GM18951 (cell line): ENCODE measurements around the gene TMTC1.

Source experiments
- POLR2A ChIP-seq: IDR thresholded peaks from 4 replicates; pipeline ENCODE4 v1.6.1; 2011; ENCODE audit warnings: mild to moderate bottlenecking; ENCODE audit not compliant: insufficient read length, insufficient read depth; ENCODE audit errors: extremely low read depth
- in situ Hi-C: fragments of 300-500 bp; cut with MboI; formaldehyde crosslinking; loops from one replicate; pipeline ENCODE4 v1.12.0; 2022; ENCODE audit warnings: low sequenced_read_pairs, mixed read lengths, inconsistent platforms; ENCODE audit not compliant: unreplicated experiment

TMTC1 gene

DNA sequence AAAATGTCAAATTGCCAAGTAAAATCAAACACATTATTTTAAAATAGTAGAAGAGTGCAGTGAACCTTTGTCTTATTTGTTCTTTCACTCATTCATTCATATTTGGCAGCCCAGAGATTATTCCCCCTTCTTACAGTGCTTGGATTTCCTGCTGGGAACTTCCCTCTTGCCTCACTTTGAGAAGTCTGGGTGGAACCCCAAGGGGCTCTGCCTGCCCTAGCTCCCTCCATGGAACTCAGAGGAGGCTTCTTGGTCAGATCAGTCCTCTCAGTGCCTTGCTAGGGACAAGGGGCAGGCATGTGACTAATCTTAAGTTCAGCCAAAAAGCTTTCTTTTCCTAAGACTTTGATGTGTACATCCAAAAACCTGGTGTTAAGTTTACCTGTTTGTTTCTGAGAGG lies 201.6 kb downstream of the TMTC1 start:
- in situ Hi-C loops, result no loop called here
- no peak for TF ChIP-seq POLR2A

DNA sequence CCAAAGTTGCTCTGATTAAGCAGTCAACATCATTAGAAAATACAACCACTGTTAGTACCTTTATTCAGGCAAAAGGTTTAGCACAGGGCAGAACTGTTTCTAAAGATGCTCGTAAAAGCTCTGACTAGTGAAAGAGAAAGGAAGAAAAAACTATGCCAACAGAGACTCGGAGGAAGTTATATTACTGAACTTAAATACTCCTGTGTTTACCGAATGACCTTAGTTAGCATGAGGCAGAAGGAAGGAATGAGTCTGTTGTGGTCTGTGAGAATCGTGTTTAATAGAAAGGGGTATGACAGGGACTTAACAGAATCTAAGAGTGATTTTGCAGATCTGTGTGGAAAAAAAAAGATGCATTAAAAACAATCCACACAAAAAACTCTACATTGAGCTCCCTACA lies 202.1 kb downstream of the TMTC1 start:
- TF ChIP-seq POLR2A, result no peak

DNA sequence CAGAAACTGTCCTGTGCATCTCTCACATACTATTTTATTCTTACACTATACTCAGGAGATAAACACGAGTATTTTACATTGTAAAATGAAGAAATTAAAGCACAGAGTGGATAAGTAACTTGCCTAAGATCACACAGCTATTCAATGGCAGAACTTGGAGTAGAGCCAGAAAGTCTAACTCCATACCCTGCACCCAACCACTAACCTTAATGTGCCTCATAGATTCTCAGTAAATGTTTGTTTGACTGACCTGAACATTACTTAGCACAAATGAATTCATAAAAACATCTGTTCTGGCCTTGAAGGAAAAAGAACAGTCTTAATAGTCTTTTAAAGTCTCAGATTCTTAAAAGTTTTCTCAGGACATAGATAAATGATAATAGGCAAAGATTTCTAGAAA lies 202.8 kb downstream of the TMTC1 start:
- TF ChIP-seq POLR2A, result no peak
- in situ Hi-C loops, result no loop called here

More for the DNA sequence above, 202.1 kb downstream of the TMTC1 start:
- in situ Hi-C loops, result no loop called here

DNA sequence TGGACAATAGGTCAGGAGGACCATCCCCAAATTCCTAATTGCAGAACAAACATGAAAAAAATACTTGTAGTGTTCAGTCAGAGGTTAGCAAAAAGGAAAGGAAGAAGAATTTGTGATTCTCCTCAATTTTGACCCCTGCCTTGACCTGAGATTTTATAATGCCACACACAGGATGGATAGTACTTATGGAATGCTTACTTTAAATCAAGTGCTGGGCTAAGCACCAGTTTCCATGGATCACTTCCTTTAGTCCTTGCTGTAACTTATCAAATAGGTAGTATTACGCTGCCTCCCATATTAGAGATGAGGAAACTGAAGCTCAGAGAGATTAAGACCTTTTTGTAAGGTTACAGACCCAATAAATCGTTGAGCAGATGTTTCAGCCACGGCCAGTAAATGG lies 205.0 kb downstream of the TMTC1 start:
- TF ChIP-seq POLR2A, result no peak
- in situ Hi-C loops, result no loop called here

DNA sequence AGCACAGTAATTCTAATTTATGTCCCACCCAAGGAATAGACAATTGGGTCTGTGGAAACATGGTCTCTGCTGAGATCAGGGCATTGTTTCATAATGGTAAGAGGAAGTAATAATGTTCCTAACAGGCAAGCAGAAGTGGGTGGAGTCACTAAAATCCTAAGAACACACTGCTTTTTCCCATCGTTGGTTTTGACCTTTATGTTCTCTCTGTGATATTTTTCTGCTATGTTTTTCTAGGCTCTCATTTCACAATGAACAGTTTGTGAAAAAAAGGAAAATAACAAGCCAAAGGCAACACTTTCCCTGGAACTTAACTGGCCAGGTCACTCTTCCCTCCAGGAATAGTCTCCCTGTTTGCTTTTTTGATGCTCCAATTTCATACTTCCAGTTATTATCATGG lies 205.7 kb downstream of the TMTC1 start:
- in situ Hi-C loops, result no loop called here
- TF ChIP-seq POLR2A, result no peak

DNA sequence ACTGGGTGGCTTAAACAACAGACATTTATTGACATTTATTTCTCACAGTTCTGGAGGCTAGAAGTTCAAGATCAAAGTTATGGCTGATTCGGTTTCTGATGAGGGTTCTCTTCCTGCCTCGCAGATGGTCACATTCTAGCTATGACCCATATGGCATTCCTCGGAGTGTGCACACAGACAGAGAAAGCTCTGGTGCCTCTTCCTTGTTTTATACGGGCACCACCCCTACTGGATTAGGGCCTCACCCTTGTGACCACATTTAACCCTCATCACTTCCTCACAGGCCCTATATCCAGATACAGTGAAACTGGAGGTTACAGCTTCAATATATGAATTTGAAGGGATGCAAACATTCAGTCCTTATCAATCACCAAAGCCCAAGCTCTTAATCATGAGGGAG lies 209.2 kb downstream of the TMTC1 start:
- TF ChIP-seq POLR2A, result no peak
- in situ Hi-C loops, result loop anchor here (25.0 kb wide), 1 partner anchor 1238 kb away; no protein-coding TSS in a partner anchor

DNA sequence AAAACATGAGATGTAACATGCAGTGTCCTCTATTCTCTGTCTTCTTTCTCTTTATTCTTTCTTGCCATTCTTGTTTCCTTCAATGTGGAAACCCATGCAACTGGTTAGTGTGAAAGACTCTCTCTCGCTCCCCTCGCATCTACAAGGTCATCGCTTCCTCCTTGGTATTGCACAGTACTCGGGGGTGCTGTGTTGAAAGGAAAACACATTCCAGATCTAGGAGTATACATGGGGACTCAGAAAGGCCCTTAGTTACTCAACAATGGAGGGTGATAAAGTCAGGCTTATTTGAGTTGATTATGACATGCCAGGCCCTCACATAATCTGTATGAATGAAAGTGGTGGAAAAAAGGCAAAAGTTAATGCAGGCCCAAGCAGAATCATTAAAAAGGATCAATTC lies 210.8 kb downstream of the TMTC1 start:
- no peak for TF ChIP-seq POLR2A
- in situ Hi-C loops, result loop anchor here (25.0 kb wide), 1 partner anchor 1239 kb away; no protein-coding TSS in a partner anchor

DNA sequence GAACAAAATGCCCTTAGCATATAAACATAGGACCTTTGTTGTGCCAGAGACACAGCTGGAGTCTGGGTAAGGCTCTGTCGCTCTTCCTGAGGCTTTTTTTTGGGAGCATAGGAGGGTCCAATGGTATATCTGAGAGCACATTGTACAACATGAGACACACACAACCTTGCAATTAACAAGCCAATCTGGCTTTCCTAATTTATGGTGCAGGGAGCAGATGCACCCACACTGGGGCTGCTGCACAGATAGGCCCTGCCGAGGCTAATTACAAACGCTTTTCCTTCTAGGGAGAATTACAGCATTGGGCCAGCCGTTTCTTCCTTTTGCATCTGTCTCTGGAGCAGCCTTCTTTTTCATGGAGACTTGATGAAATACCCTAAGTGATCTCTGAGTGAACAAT lies 211.3 kb downstream of the TMTC1 start:
- TF ChIP-seq POLR2A, result no peak

DNA sequence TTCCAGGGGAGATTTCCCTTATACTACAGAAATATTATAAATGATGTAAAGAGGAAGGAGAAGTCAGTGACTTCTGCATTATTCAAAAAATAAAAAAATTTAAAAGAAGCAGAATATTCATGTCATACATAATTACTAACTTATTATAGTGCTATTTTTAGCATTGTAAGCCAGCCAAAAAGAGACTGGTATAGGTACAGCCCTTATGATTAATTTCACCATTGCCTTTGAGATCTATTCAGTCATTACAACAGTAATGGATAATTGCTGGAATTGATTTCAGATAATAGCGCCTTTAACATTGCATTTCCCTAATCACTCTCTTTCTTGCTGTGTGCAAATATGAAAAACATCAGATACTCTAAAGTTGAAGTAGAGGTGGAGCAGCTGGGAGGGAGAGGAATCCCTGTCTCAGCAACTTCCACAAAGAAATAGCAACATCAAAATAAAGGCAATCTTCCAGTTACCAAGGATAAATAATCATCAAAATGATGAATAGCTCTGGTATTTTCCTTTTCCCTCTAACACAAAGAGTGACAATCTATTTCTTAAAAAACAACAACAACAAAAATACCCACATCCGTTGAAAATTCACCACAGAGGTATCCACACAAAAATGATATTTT lies 214.5 kb downstream of the TMTC1 start:
- no peak for TF ChIP-seq POLR2A
- in situ Hi-C loops, result loop anchor here (25.0 kb wide), 1 partner anchor 1243 kb away; no protein-coding TSS in a partner anchor

More for the DNA sequence above, 211.3 kb downstream of the TMTC1 start:
- in situ Hi-C loops, result loop anchor here (25.0 kb wide), 1 partner anchor 1240 kb away; no protein-coding TSS in a partner anchor

DNA sequence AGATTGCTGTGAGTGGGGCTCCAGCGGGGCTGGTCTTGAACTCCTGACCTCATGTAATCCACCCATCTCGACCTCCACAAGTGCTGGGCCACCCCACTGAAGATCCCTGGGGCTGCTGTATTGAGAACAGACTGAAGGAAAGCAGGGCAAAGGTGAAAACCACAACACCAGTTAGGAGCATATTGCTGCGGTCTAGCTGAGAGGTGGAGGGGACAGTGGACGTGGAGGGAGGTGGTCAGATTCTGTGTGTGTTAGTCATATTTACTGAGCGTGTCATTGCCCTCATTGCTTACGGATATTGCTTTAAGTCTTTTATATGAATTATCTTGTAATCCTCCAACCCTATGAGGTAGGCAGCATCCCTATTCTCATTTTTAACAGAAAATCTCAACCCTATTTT lies 217.3 kb downstream of the TMTC1 start:
- TF ChIP-seq POLR2A, result no peak
- in situ Hi-C loops, result loop anchor here (25.0 kb wide), 1 partner anchor 1246 kb away; no protein-coding TSS in a partner anchor

DNA sequence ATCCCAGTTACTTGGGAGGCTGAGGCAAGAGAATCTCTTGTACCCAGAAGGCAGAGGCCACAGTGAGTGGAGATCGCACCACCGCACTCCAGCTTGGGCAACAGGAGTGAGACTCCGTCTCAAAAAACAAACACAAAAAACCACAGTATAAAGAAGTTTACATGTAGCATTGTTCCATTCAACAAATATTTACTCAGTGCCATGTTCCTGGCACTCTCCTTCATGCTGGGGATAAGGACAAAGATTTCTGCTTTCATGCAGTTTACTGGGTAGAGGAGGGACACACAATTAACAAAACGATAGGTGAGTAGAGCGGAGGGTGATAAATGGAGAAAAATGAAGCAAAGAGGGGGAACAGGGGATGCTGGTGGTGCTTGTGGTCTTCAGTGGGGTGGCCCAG lies 218.0 kb downstream of the TMTC1 start:
- no peak for TF ChIP-seq POLR2A
- in situ Hi-C loops, result loop anchor here (25.0 kb wide), 1 partner anchor 1247 kb away; no protein-coding TSS in a partner anchor

DNA sequence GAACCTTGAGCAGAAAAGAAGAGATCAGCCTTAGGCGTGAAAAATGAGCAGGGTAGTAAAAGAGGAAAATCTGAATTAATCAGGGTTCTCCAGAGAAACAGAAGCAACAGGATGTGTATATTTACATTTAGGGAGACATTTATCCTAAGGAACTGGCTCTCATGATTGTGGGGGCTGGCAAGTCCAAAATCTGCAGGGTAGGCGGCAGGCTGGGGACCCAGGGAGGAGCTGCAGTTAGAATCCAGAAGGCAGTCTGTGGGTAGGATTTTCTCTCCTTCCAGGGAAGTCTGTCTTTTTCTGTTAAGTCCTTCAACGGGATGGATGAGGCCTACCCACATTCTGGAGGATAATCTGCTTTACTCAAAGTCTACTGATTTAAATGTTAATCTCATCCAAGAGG lies 218.8 kb downstream of the TMTC1 start:
- no peak for TF ChIP-seq POLR2A
- in situ Hi-C loops, result loop anchor here (25.0 kb wide), 1 partner anchor 1247 kb away; no protein-coding TSS in a partner anchor

DNA sequence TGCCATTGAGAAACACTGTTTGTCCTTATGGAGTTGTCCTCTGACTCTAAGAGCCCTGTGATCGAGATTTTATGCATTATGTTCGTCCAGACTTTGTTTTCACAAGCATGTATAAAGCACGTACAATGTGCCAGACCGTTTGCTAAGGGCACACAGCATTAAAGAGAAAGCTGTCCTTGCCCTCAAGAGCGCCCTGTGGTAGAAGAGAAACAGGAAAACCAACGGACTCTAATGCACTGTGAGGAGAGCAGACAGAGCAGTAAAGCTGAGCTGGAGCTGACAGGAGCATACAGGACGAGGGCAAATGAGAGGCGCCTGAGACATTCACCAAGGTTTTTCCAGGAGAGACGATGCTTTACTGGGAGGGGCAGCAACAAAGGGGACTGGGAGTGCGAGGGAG lies 220.1 kb downstream of the TMTC1 start:
- no peak for TF ChIP-seq POLR2A

DNA sequence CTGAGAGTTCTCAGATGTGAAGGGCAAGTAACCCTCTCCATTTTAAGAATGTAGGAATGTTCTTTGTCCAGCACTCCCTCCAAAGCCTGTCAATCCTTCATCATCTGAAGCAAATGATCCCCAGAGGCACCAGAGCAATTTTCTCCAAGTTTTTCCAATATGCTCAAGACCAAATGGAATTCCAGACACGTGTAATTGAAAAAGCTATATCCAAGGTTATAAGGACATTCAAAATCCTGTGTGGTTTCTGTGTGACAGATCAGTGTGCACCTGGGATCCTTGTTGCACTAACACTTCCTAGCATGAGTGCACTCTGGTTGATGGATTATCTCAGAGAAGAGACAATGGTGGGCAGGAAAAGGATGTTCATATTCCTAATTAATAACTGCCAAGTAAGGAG lies 220.7 kb downstream of the TMTC1 start:
- in situ Hi-C loops, result loop anchor here (25.0 kb wide), 1 partner anchor 1249 kb away; no protein-coding TSS in a partner anchor
- no peak for TF ChIP-seq POLR2A

More for the DNA sequence above, 220.1 kb downstream of the TMTC1 start:
- in situ Hi-C loops, result loop anchor here (25.0 kb wide), 1 partner anchor 1249 kb away; no protein-coding TSS in a partner anchor
